K562 (cell line): ENCODE results near the gene CD226. TPM values are rescaled to one million over a fixed set of nuclear protein-coding genes. Genes with fewer than 3 reads are reported as not detected.

Experiments used
- BRF1 ChIP-seq: IDR thresholded peaks from 3 replicates; pipeline ENCODE4 v1.6.1; 2011; ENCODE audit warnings: borderline replicate concordance, mild to moderate bottlenecking; ENCODE audit not compliant: insufficient read length; ENCODE audit errors: extremely low read depth
- BRF2 ChIP-seq: IDR thresholded peaks from 3 replicates; pipeline ENCODE4 v1.6.1; 2011; ENCODE audit warnings: borderline replicate concordance, mild to moderate bottlenecking; ENCODE audit not compliant: insufficient read length, insufficient read depth
- CHAMP1 ChIP-seq: fragments of 450-650 bp; IDR thresholded peaks from 2 replicates; pipeline ENCODE4 v1.6.1; 2016; ENCODE audit warnings: mild to moderate bottlenecking
- CXXC5 ChIP-seq: fragments of 250-450 bp; sonication (Bioruptor Pico); IDR thresholded peaks from 2 replicates; pipeline ENCODE4 v1.8.0; 2022; ENCODE audit warnings: inconsistent platforms, mild to moderate bottlenecking, moderate library complexity
- HDAC6 ChIP-seq: IDR thresholded peaks from 2 replicates; pipeline ENCODE4 v1.6.1; 2012; ENCODE audit warnings: low read depth, mild to moderate bottlenecking, control low read depth, inconsistent platforms, low read length, moderate library complexity
- HNRNPH1 ChIP-seq: fragments of 200-400 bp; formaldehyde crosslinking; optimal IDR thresholded peaks from 2 replicates; pipeline ENCODE3; 2017; ENCODE audit warnings: low read depth, mild to moderate bottlenecking, low read length, moderate library complexity
- ILF3 ChIP-seq: fragments of 450-650 bp; IDR thresholded peaks from 2 replicates; pipeline ENCODE4 v1.6.1; 2018; ENCODE audit warnings: antibody characterized with exemption, mild to moderate bottlenecking, moderate library complexity, borderline replicate concordance
- SIX5 ChIP-seq, 2 experiments: IDR thresholded peaks; 2 replicates each; pipeline ENCODE4 v1.6.1; 2011; ENCODE audit warnings: low read length in 2 of 2, borderline replicate concordance in 1 of 2, low read depth in 1 of 2, mild to moderate bottlenecking in 1 of 2, moderate library complexity in 1 of 2; ENCODE audit not compliant: insufficient read depth in 1 of 2
- TRIM24 ChIP-seq, 2 experiments: fragments of 450-650 bp; IDR thresholded peaks; 2 replicates each; pipeline ENCODE4 v1.6.1; 2016
- ZBED1 ChIP-seq: IDR thresholded peaks from 2 replicates; pipeline ENCODE4 v1.6.1; 2014
- ZNF277 ChIP-seq: fragments of 250-450 bp; sonication (Bioruptor Pico); IDR thresholded peaks from 2 replicates; pipeline ENCODE4 v1.8.0; 2022; ENCODE audit warnings: inconsistent platforms, mild to moderate bottlenecking, moderate library complexity, borderline replicate concordance
- ZNF318 ChIP-seq, 2 experiments: fragments of 450-650 bp; IDR thresholded peaks; 2 replicates each; pipeline ENCODE4 v1.6.1; 2016; ENCODE audit warnings: mild to moderate bottlenecking in 2 of 2, borderline replicate concordance in 1 of 2, low read depth in 1 of 2, moderate library complexity in 1 of 2
- ZNF717 ChIP-seq: fragments of 250-450 bp; sonication (Bioruptor Pico); IDR thresholded peaks from 2 replicates; pipeline ENCODE4 v1.5.0; 2021
- polyA plus RNA-seq, 8 experiments: library from polyadenylated mRNA; depleted of rRNA in 4 of 8; stranded (reverse) in 5 of 8; unstranded in 3 of 8; fragments of >200 nt; fragmentation: Nextera tagmentation in 2 of 8; fragmentation: Illumina TruSeq in 1 of 8; extraction: Ambion mirVana in 2 of 8; extraction: Trizol in 1 of 8; gene quantifications; 2 replicates each; pipeline versions ENCODE4 v1.2.1 to v1.2.3, GENCODE V29; 2011 to 2014; ENCODE audit warnings: inconsistent platforms in 1 of 8, missing spikeins in 1 of 8
- total RNA-seq, 7 experiments: library from RNA; depleted of rRNA in 6 of 7; stranded (reverse); fragments of >200 nt in 6 of 7; fragmentation: Illumina TruSeq in 2 of 7; extraction: Trizol in 2 of 7; gene quantifications; 2 replicates each; pipeline versions ENCODE4 v1.2.1 to v1.2.3, GENCODE V29; 2011 to 2021; ENCODE audit warnings: low replicate concordance in 1 of 7

CD226 gene
- total and polyA plus RNA-seq, 9 of the 15 experiments (the other 6 are each of a cell fraction or from before 2014, with no cell fraction given), result 0.32 to 1.7 (median 0.80) TPM

- TF ChIP-seq ZNF318 (IDR thresholded peaks at IDR 0.05; ENCODE audit: borderline replicate concordance in 1 of 2, low read depth in 1 of 2) (no peak), CXXC5 (CRISPR knock-in tag) (no peak), ILF3 (no peak), ZBED1 (no peak), SIX5 (IDR thresholded peaks at IDR 0.05; ENCODE audit: borderline replicate concordance in 1 of 2, insufficient read depth in 1 of 2, low read depth in 1 of 2, low read length in 2 of 2) (no peak), ZNF277 (CRISPR knock-in tag) (no peak), HNRNPH1 (no peak), ZNF717 (CRISPR knock-in tag) (no peak), CHAMP1 (no peak), HDAC6 (no peak), BRF1 (no peak), BRF2 (no peak), TRIM24 (IDR thresholded peaks at IDR 0.05) (no peak)
Measured at GRCh38 chr18:69916412-69916811, 31.3 kb downstream of the CD226 start (continued).
